SK-N-SH (cell line): ENCODE data around the gene SHROOM3. TPM values are rescaled to one million over a fixed set of nuclear protein-coding genes. Genes with fewer than 3 reads are reported as not detected.

ENCODE experiments used
- CTCF ChIA-PET: fragments of 300-600, 350-600 bp; formaldehyde crosslinking; extraction: SDS; loops from one replicate; lab custom pipeline; 2021; lab: Yijun Ruan, JAX
- POLR2A ChIA-PET: fragments of 350-600 bp; sonication (Branson Sonifier 250); formaldehyde crosslinking; extraction: SDS; loops from one replicate; lab custom pipeline; 2020; ENCODE audit warnings: antibody characterized with exemption, inconsistent platforms; lab: Yijun Ruan, JAX
- DNase-seq: peaks from one replicate; pipeline ENCODE4 v3.0.0; 2012
- H2AFZ ChIP-seq: fragments of 200-600 bp; sonication (generic); 2 replicates; pipeline ENCODE4 v1.8.1; 2016; ENCODE audit warnings: antibody characterized with exemption, mild to moderate bottlenecking, low read depth
- H3F3A ChIP-seq: fragments of 200-600 bp; sonication (generic); replicated peaks from 2 replicates; pipeline ENCODE3; 2016; ENCODE audit warnings: antibody characterized with exemption, mild to moderate bottlenecking; ENCODE audit not compliant: insufficient read depth
- H3K27ac ChIP-seq, 2 experiments: fragments of 200-500 bp in 1 of 2; fragments of 200-600 bp in 1 of 2; sonication (Bioruptor generic) in 1 of 2; sonication (generic), shearing (Covaris generic) in 1 of 2; 2 replicates each; pipeline versions ENCODE4 v1.5.1 to v1.6.1; 2014 to 2016; ENCODE audit warnings: low read depth in 2 of 2, inconsistent platforms in 1 of 2, low read length in 1 of 2, mild to moderate bottlenecking in 1 of 2, mixed read lengths in 1 of 2
- H3K27me3 ChIP-seq: fragments of 200-600 bp; sonication (generic), shearing (Covaris generic); 2 replicates; pipeline ENCODE4 v1.6.1; 2016; ENCODE audit warnings: mixed run types; ENCODE audit not compliant: insufficient read depth
- H3K36me3 ChIP-seq, 2 experiments: fragments of 200-500 bp in 1 of 2; fragments of 200-600 bp in 1 of 2; sonication (Bioruptor generic) in 1 of 2; sonication (generic) in 1 of 2; replicated peaks in 1 of 2; 2 replicates each; pipeline versions ENCODE3 to v1.5.1; 2014 to 2016; ENCODE audit warnings: low read length in 1 of 2, mild to moderate bottlenecking in 1 of 2; ENCODE audit not compliant: insufficient read depth in 2 of 2, control insufficient read depth in 1 of 2
- H3K4me1 ChIP-seq, 2 experiments: fragments of 200-500 bp in 1 of 2; fragments of 200-600 bp in 1 of 2; sonication (Bioruptor generic) in 1 of 2; sonication (generic), shearing (Covaris generic) in 1 of 2; 2 replicates each; pipeline versions ENCODE4 v1.5.1 to v1.6.1; 2014 to 2016; ENCODE audit warnings: low read depth in 1 of 2, low read length in 1 of 2, mixed run types in 1 of 2; ENCODE audit not compliant: insufficient read depth in 2 of 2, control insufficient read depth in 1 of 2
- H3K4me2 ChIP-seq: fragments of 200-600 bp; sonication (generic), shearing (Covaris generic); 2 replicates; pipeline ENCODE4 v1.6.1; 2017; ENCODE audit warnings: mixed run types
- H3K4me3 ChIP-seq, 2 experiments: fragments of 200-500 bp in 1 of 2; fragments of 200-600 bp in 1 of 2; sonication (Bioruptor generic) in 1 of 2; sonication (generic), shearing (Covaris generic) in 1 of 2; 2 replicates each; pipeline versions ENCODE4 v1.5.1 to v1.8.1; 2014 to 2016; ENCODE audit warnings: low read depth in 2 of 2, inconsistent platforms in 1 of 2, low read length in 1 of 2, mild to moderate bottlenecking in 1 of 2, mixed read lengths in 1 of 2, moderate library complexity in 1 of 2
- H3K79me2 ChIP-seq: fragments of 200-600 bp; sonication (generic); 2 replicates; pipeline ENCODE4 v1.8.1; 2017; ENCODE audit warnings: mild to moderate bottlenecking; ENCODE audit not compliant: insufficient read depth
- H3K9ac ChIP-seq: fragments of 200-600 bp; sonication (generic); 2 replicates; pipeline ENCODE4 v1.6.1; 2017; ENCODE audit warnings: mixed run types
- H3K9me2 ChIP-seq: fragments of 200-600 bp; sonication (generic); 2 replicates; pipeline ENCODE4 v1.6.1; 2017; ENCODE audit warnings: mixed run types
- H3K9me3 ChIP-seq: fragments of 200-600 bp; sonication (generic); 2 replicates; pipeline ENCODE4 v1.6.1; 2017; ENCODE audit warnings: mixed run types, mild to moderate bottlenecking, moderate library complexity
- H4K20me1 ChIP-seq: fragments of 200-600 bp; sonication (generic); 2 replicates; pipeline ENCODE4 v1.6.1; 2017; ENCODE audit warnings: mild to moderate bottlenecking, mixed run types; ENCODE audit not compliant: insufficient read depth
- CTCF ChIP-seq: fragments of 200-600 bp; sonication (generic); IDR thresholded peaks from 2 replicates; pipeline ENCODE4 v1.6.1; 2017; ENCODE audit warnings: antibody characterized with exemption, mild to moderate bottlenecking, moderate library complexity
- ELF1 ChIP-seq: IDR thresholded peaks from 2 replicates; pipeline ENCODE4 v1.4.0; 2012
- EZH2phosphoT487 ChIP-seq: fragments of 200-600 bp; sonication (generic); IDR thresholded peaks from 2 replicates; pipeline ENCODE4 v1.6.1; 2017; ENCODE audit warnings: low read depth, mixed run types, mild to moderate bottlenecking, antibody characterized with exemption, moderate library complexity, borderline replicate concordance
- GABPA ChIP-seq: IDR thresholded peaks from 2 replicates; pipeline ENCODE4 v1.4.0; 2012; ENCODE audit warnings: low read depth, mild to moderate bottlenecking
- GATA2 ChIP-seq: sonication (generic); formaldehyde crosslinking; IDR thresholded peaks from 2 replicates; pipeline ENCODE4 v1.5.0; 2020; ENCODE audit warnings: mild to moderate bottlenecking, missing genetic modification reagents
- MAX ChIP-seq: IDR thresholded peaks from 2 replicates; pipeline ENCODE4 v1.4.0; 2012; ENCODE audit warnings: low read depth
- MXI1 ChIP-seq: IDR thresholded peaks from 2 replicates; pipeline ENCODE4 v1.6.1; 2012; ENCODE audit warnings: mild to moderate bottlenecking, low read depth, low read length, improper control_type of control experiment
- NRF1 ChIP-seq: IDR thresholded peaks from 2 replicates; pipeline ENCODE4 v1.6.1; 2012; ENCODE audit warnings: low read depth, mild to moderate bottlenecking, low read length
- RAD21 ChIP-seq: IDR thresholded peaks from 2 replicates; pipeline ENCODE4 v1.6.1; 2012; ENCODE audit warnings: mild to moderate bottlenecking, low read length
- SMC3 ChIP-seq: IDR thresholded peaks from 2 replicates; pipeline ENCODE4 v1.6.1; 2012; ENCODE audit warnings: low read depth, low read length, improper control_type of control experiment
- TCF12 ChIP-seq: IDR thresholded peaks from 2 replicates; pipeline ENCODE4 v1.4.0; 2012
- ZBTB33 ChIP-seq: IDR thresholded peaks from 2 replicates; pipeline ENCODE4 v1.4.0; 2012; ENCODE audit warnings: low read depth, borderline replicate concordance
- WGBS: methylation state at CpG from one replicate; pipeline ENCODE4 v1.1.6; 2017; ENCODE audit warnings: low lambda C conversion rate; 5-methylcytosine and 5-hydroxymethylcytosine counted together
- polyA plus RNA-seq, 3 experiments: library from polyadenylated mRNA; depleted of rRNA; stranded (reverse); fragments of >200 nt; gene quantifications; 2 replicates each; pipeline ENCODE4 v1.2.3, GENCODE V29; 2012
- TF ChIP-seq, protein P1 (sequence below): IDR thresholded peaks from 2 replicates; pipeline ENCODE4; 2012
- TF ChIP-seq, protein P2 (sequence below): IDR thresholded peaks from 2 replicates; pipeline ENCODE4 v1.6.1; 2012; ENCODE audit warnings: mild to moderate bottlenecking, low read depth, low read length, moderate library complexity

Gene SHROOM3
- polyA plus RNA-seq, 1 of the 3 experiments (the other 2 are of a cell fraction) = 4.3 TPM

DNA sequence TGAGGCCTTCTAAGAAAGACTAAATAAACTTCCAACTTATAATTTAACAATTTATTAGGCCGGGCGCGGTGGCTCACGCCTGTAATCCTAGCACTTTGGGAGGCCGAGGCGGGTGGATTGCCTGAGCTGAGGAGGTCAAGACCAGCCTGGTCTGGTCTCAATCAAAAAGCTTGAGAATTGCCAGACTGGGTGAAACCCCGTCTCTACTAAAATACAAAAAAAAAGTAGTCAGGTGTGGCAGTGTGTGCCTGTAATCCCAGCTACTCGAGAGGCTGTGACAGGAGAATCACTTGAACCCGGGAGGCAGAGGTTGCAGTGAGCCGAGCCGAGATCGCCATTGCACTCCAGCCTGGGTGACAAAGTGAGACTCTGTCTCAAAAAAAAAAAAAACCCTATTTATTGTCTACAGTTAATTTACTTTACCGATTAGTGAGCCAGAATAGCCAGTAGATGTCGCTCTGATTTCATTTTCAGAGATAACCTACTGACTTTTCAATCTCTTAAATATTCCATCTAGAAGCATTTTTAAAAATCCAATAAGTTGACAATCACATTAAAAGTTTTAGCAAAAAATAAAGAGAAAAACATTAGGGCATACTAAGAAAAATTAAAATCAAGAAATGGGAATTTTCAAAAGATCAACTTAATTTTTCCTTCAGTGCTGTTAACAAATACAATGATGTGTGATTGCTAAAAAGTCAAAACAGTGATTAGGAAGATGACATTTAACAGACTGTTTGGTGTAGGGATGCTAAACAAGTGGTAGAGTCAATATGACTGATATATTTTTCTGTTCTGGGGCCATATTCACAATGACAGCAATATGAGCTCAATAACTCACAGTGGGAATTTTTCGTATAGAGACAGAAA, 4.3 kb upstream of the SHROOM3 start:
- no peaks in the 10 kb centered on the region for H3F3A ChIP-seq
- no peaks in the 10 kb centered on the region for H3K79me2 ChIP-seq
- no peak overlapping the region for H3K4me2 ChIP-seq
- no peaks in the 10 kb centered on the region for H4K20me1 ChIP-seq
- TF ChIP-seq ELF1 (no peak), TCF12 (no peak), GATA2 (no peak), EZH2phosphoT487 (no peak), NRF1 (no peak), MXI1 (no peak), SMC3 (peak; percentile 52), RAD21 (peak; percentile 83), CTCF (peak; percentile 94)
- TF ChIP-seq, protein P1, sequence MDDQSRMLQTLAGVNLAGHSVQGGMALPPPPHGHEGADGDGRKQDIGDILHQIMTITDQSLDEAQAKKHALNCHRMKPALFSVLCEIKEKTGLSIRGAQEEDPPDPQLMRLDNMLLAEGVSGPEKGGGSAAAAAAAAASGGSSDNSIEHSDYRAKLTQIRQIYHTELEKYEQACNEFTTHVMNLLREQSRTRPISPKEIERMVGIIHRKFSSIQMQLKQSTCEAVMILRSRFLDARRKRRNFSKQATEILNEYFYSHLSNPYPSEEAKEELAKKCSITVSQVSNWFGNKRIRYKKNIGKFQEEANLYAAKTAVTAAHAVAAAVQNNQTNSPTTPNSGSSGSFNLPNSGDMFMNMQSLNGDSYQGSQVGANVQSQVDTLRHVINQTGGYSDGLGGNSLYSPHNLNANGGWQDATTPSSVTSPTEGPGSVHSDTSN = no peak
- H3K27me3 ChIP-seq = no peaks in the 10 kb centered on the region
- no peak overlapping the region for H3K27ac ChIP-seq
- H2AFZ ChIP-seq = peak overlapping the region; percentile 71; the same call in 1 of the 2 replicates
- H3K4me1 ChIP-seq = no peaks in the 10 kb centered on the region
- DNase-seq = peak; percentile 67
- ChIA-PET POLR2A (no interaction called here), CTCF (interaction anchor here (0.6 to 9.0 kb wide), 35 partner anchors 9 to 775 kb away, joined by 3 to 192 read pairs (median 4); partner anchors contain the start of genes CCDC158 and STBD1)
- H3K36me3 ChIP-seq = no peaks in the 10 kb centered on the region
- H3K9me3 ChIP-seq = no peaks in the 10 kb centered on the region
- peak overlapping the region in 1 of 2 experiments; percentile 40; a peak in 1 of 4 replicates for H3K4me3 ChIP-seq
- no peaks in the 10 kb centered on the region for H3K9me2 ChIP-seq
- H3K9ac ChIP-seq = no peak overlapping the region
- WGBS = 42% methylated on average over 15 of the region's 15 CpGs

DNA sequence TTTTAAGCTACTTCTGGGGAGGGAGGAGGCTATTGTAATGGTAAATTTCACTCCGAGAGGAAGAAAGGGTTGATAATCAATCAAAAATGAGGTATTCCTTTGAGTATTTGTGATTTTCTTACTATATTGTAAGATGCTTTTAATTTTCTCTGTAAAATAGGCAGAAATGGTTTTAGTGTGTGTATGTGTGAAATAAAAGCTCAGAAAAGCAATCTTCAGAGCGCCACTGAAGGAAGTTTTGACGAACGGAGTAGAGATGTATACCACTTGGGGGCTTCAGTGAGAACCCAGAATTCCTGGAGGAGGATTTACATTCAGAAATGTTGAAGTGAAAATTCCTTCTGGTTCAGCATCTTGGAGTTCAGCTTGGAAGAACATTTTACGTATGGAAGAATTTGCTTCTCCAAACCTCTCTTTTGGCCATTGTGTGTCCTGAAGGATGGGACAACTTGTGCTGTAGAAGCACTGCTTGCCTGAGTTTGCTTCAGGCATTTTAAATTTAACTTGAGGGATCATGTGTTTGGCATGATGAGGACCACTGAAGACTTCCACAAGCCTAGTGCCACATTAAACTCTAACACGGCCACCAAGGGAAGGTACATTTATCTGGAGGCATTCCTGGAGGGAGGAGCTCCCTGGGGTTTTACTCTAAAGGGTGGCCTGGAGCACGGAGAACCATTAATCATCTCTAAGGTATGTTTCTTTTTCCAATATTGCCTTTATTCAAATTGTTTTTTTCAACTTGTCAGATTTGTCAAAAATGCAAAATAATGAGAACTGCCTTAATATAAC, 695 bp downstream of the SHROOM3 start:
- H3K4me2 ChIP-seq = no peak overlapping the region
- H3K9me3 ChIP-seq = no peaks in the 10 kb centered on the region
- no peaks in the 10 kb centered on the region for H3F3A ChIP-seq
- no peaks in the 10 kb centered on the region; the same call in 1 of the 2 replicates for H3K27me3 ChIP-seq
- WGBS = 92% methylated on average over 7 of the region's 7 CpGs
- H2AFZ ChIP-seq = no peak overlapping the region
- ChIA-PET POLR2A (no interaction called here), CTCF (interaction anchor here (1.6 to 9.0 kb wide), 2 partner anchors 65 to 256 kb away, joined by 3 to 192 read pairs; no protein-coding TSS in a partner anchor)
- H4K20me1 ChIP-seq = no peaks in the 10 kb centered on the region
- no peak overlapping the region for H3K27ac ChIP-seq
- H3K4me3 ChIP-seq = no peak overlapping the region
- no peak overlapping the region for H3K9ac ChIP-seq
- DNase-seq = no peak
- no peaks in the 10 kb centered on the region for H3K9me2 ChIP-seq
- H3K4me1 ChIP-seq = no peaks in the 10 kb centered on the region
- no peaks in the 10 kb centered on the region for H3K79me2 ChIP-seq
- H3K36me3 ChIP-seq = no peaks in the 10 kb centered on the region
- TF ChIP-seq GABPA (no peak), ZBTB33 (no peak), MXI1 (no peak), GATA2 (no peak), MAX (no peak)
- TF ChIP-seq, protein P2, sequence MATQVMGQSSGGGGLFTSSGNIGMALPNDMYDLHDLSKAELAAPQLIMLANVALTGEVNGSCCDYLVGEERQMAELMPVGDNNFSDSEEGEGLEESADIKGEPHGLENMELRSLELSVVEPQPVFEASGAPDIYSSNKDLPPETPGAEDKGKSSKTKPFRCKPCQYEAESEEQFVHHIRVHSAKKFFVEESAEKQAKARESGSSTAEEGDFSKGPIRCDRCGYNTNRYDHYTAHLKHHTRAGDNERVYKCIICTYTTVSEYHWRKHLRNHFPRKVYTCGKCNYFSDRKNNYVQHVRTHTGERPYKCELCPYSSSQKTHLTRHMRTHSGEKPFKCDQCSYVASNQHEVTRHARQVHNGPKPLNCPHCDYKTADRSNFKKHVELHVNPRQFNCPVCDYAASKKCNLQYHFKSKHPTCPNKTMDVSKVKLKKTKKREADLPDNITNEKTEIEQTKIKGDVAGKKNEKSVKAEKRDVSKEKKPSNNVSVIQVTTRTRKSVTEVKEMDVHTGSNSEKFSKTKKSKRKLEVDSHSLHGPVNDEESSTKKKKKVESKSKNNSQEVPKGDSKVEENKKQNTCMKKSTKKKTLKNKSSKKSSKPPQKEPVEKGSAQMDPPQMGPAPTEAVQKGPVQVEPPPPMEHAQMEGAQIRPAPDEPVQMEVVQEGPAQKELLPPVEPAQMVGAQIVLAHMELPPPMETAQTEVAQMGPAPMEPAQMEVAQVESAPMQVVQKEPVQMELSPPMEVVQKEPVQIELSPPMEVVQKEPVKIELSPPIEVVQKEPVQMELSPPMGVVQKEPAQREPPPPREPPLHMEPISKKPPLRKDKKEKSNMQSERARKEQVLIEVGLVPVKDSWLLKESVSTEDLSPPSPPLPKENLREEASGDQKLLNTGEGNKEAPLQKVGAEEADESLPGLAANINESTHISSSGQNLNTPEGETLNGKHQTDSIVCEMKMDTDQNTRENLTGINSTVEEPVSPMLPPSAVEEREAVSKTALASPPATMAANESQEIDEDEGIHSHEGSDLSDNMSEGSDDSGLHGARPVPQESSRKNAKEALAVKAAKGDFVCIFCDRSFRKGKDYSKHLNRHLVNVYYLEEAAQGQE = no peak
